Epithelial cell of proximal tubule (primary cell): ENCODE data around the gene HELLS. TPM values are rescaled to one million over a fixed set of nuclear protein-coding genes. Genes with fewer than 3 reads are reported as not detected.

Experiments used
- DNase-seq: peaks from one replicate; pipeline ENCODE4 v3.0.0-alpha.2; 2011; ENCODE audit warnings: low read depth
- H3K4me3 ChIP-seq: 2 replicates; pipeline ENCODE4 v1.5.1; 2011; ENCODE audit warnings: low read depth, mild to moderate bottlenecking, low read length
- CTCF ChIP-seq: conservative IDR thresholded peaks from 2 replicates; pipeline ENCODE4 v1.5.1; 2012; ENCODE audit warnings: low read depth, mild to moderate bottlenecking, low read length
- total RNA-seq: library from RNA; depleted of rRNA; stranded (reverse); fragments of >200 nt; gene quantifications from 2 replicates; pipeline ENCODE4 v1.2.3, GENCODE V29; 2015

The HELLS gene
- total RNA-seq, 1 donor from 2014 or later = 42.3 TPM

GRCh38 chr10:94614558-94614957 lies 69.0 kb downstream of the HELLS start:
- TF ChIP-seq CTCF = no peak
- no peak for DNase-seq
- H3K4me3 ChIP-seq = no peak overlapping the region

- DNase-seq = no peak
- H3K4me3 ChIP-seq = no peak overlapping the region
Observed at GRCh38 chr10:94617389-94617944, 71.9 kb downstream of the HELLS start.

GRCh38 chr10:94622666-94623205 lies 77.1 kb downstream of the HELLS start:
- no peak for DNase-seq
- TF ChIP-seq CTCF = no peak
- H3K4me3 ChIP-seq = no peak overlapping the region

More at GRCh38 chr10:94617389-94617944, 71.9 kb downstream of the HELLS start:
- TF ChIP-seq CTCF = no peak

GRCh38 chr10:94623572-94623971 lies 78.0 kb downstream of the HELLS start:
- TF ChIP-seq CTCF = no peak
- no peak for DNase-seq

GRCh38 chr10:94626476-94626875 lies 80.9 kb downstream of the HELLS start:
- TF ChIP-seq CTCF = no peak
- DNase-seq = no peak
- H3K4me3 ChIP-seq = no peak overlapping the region

More at GRCh38 chr10:94623572-94623971, 78.0 kb downstream of the HELLS start:
- H3K4me3 ChIP-seq = no peak overlapping the region

- no peak for TF ChIP-seq CTCF
- no peak for DNase-seq
- H3K4me3 ChIP-seq = no peak overlapping the region
Observed at GRCh38 chr10:94627511-94627910, 81.9 kb downstream of the HELLS start.
